GM15510 (cell line): ENCODE data around the gene SAMD7.

ENCODE experiments used
- POLR2A ChIP-seq: IDR thresholded peaks from 3 replicates; pipeline ENCODE4 v1.6.1; 2011; ENCODE audit warnings: borderline replicate concordance; ENCODE audit not compliant: insufficient read length; ENCODE audit errors: extremely low read depth

SAMD7 gene

DNA sequence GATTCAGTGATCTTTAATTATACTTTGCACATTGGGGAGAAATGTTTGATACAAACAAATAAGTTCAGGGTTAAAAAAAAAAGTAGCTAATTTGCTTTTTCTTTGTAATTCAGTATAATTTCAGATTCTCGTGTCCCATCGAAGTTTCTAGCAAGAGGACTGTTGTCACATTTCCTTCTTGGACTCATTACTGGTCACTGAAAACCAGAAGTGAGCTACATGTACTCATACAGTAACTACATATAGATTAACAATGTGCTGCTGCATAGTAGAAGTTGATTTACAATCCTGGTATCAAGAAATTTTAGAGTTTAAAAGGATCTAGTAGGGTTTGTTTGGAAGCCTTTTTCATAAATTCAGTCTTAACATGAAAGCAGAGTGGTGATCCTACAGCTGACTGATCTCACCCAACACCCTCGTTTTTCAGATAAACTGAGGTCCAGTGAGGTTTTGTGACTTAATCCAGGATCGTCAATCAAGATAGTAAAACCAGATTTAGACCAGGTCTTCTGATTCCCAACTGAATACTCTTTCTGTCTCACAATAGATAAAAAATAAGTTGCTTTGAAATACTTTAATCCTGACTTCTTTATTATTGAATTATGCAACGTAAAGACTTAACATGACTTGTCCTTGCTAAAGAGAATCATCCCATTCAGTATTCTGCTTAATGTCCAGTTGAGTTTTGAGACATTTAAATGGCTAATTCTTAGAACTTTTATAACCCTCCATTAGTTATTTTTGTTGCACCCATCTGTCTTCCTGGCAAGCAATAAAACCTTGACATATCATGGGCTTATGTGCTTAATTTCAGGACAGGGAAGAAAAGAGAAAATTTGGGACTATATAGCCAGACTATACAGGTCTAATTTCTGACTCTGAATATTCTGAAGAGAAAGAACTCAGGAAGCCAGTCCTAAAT, 58.1 kb downstream of the SAMD7 start:
- TF ChIP-seq POLR2A = no peak

DNA sequence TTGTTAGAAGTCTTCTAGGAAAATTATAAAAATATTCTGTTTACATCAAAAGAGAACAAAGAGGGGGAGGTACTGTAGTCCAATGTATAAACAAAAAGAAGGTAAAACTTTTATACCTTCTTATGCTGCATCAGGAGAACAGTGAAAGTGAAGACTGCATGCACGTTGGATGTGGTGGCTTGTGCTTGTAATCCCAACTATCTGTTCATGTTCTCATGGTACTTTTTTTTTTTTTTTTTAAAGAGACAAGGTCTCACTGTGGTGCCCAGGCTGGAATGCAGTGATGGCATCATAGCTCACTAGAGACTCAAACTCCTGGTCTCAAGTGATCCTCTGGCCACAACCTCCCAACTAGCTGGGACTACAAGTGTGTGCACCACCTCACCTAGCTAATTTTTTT, 59.5 kb downstream of the SAMD7 start:
- TF ChIP-seq POLR2A = no peak

DNA sequence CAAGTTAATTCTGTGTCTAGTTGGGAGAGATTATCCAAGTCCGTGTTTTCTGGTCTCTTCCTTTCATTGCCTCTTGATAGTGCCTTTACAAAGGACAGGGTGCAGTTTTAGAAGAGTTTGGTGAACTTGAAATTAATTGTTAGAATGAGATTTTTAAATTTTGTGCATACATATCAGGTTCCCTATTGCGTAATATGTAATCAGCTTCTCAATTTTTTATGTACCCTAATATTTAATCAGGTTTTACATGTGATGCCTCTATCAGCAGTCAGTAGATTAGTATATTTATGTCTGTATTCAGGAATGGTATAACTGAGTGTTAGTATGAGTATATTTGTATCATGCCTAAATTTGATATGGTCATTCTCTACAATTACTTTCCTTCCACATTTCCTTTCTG, 60.1 kb downstream of the SAMD7 start:
- no peak for TF ChIP-seq POLR2A

DNA sequence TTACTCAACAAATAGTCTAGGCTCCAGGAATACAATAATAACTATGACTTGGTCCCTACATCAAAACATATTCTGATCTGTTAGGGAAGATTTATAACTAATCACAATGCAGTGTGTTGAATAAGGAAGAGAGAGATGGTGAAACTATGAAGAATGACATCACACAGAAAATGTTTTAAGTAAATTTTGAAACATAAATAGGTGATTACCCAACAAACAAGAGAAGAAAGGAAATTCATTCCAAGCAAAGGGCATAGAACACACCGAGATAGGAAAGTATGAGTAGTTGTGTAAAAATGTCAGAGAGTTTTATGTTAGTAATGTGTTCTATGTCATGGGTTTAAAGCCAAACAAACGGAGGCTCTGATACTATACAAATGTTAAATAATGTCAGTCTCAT, 68.7 kb downstream of the SAMD7 start:
- no peak for TF ChIP-seq POLR2A

DNA sequence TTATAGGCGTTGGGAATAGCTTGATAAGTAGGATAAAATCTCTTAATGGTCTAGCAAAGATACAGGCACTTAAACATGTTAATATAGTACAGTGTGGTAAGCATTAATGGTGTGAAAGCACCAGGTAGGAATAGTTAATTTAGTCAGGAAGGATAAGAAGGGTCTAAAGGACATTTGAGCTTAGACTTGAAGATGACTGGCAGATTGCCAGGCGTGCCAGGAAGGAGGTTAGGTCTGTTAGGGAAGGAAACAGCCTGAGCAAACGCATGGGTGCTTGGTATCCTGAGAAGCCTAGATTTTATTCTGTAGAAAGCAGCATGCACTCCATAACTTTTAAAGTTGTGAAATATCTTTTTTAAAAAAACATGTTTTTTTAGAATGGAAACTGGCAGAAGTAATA, 72.9 kb downstream of the SAMD7 start:
- TF ChIP-seq POLR2A = no peak
